Loucy (cell line): ENCODE data around the gene DMRT1.

ENCODE experiments used
- H2AFZ ChIP-seq: fragments of 200-600 bp; sonication (generic); 2 replicates; pipeline ENCODE4 v1.6.0; 2016; ENCODE audit warnings: antibody characterized with exemption, mild to moderate bottlenecking, low read length, moderate library complexity
- H3F3A ChIP-seq: fragments of 200-600 bp; 2 replicates; pipeline ENCODE4 v1.6.0; 2016; ENCODE audit warnings: antibody characterized with exemption, low read depth, mild to moderate bottlenecking
- H3K27me3 ChIP-seq: fragments of 200-600 bp; sonication (generic); 2 replicates; pipeline ENCODE4 v1.6.1; 2014; ENCODE audit warnings: low read length, mild to moderate bottlenecking; ENCODE audit not compliant: insufficient read depth, poor library complexity, severe bottlenecking
- H3K36me3 ChIP-seq: fragments of 200-600 bp; sonication (generic); 2 replicates; pipeline ENCODE4 v1.6.1; 2016; ENCODE audit warnings: low read length; ENCODE audit not compliant: insufficient read depth
- H3K4me1 ChIP-seq: fragments of 200-600 bp; sonication (generic); 2 replicates; pipeline ENCODE4 v1.5.1; 2014; ENCODE audit warnings: low read length, mild to moderate bottlenecking; ENCODE audit not compliant: insufficient read depth, poor library complexity, severe bottlenecking
- H3K4me2 ChIP-seq: fragments of 200-600 bp; sonication (generic); 2 replicates; pipeline ENCODE4 v1.6.0; 2014; ENCODE audit warnings: antibody characterized with exemption, low read length, low read depth, mild to moderate bottlenecking; ENCODE audit not compliant: poor library complexity, severe bottlenecking
- H3K4me3 ChIP-seq: fragments of 200-600 bp; sonication (generic); 2 replicates; pipeline ENCODE4 v1.5.1; 2014; ENCODE audit warnings: low read length, mild to moderate bottlenecking, mixed read lengths; ENCODE audit not compliant: poor library complexity, severe bottlenecking
- H3K79me2 ChIP-seq: fragments of 200-600 bp; sonication (generic); 2 replicates; pipeline ENCODE4 v1.6.1; 2014; ENCODE audit warnings: low read length; ENCODE audit not compliant: insufficient read depth
- H3K9ac ChIP-seq: fragments of 200-600 bp; sonication (generic); 2 replicates; pipeline ENCODE4 v1.6.0; 2014; ENCODE audit warnings: mild to moderate bottlenecking, low read depth, low read length, moderate library complexity; ENCODE audit not compliant: poor library complexity, severe bottlenecking
- H3K9me2 ChIP-seq: fragments of 200-600 bp; sonication (generic); replicated peaks from 2 replicates; pipeline ENCODE4 v1.6.1; 2016; ENCODE audit warnings: low read depth, low read length, mixed read lengths
- H3K9me3 ChIP-seq: fragments of 200-600 bp; sonication (generic); 2 replicates; pipeline ENCODE4 v1.6.1; 2014; ENCODE audit warnings: mild to moderate bottlenecking, antibody characterized with exemption, low read length, low read depth; ENCODE audit not compliant: insufficient read depth
- H4K20me1 ChIP-seq: fragments of 200-600 bp; sonication (generic); 2 replicates; pipeline ENCODE4 v1.6.0; 2014; ENCODE audit warnings: antibody characterized with exemption, low read length, mild to moderate bottlenecking; ENCODE audit not compliant: insufficient read depth, poor library complexity, severe bottlenecking
- CTCF ChIP-seq: fragments of 200-600 bp; sonication (generic); conservative IDR thresholded peaks from 2 replicates; pipeline ENCODE4 v1.5.1; 2014; ENCODE audit warnings: mild to moderate bottlenecking, antibody characterized with exemption, low read length
- EZH2phosphoT487 ChIP-seq: fragments of 200-600 bp; IDR thresholded peaks from 2 replicates; pipeline ENCODE4 v1.6.1; 2018; ENCODE audit warnings: antibody characterized with exemption, mild to moderate bottlenecking, moderate library complexity, borderline replicate concordance

DMRT1 gene

GRCh38 chr9:846852-847251 is 5.4 kb downstream of the DMRT1 start:
- H2AFZ ChIP-seq, result no peak overlapping the region
- H3K4me3 ChIP-seq, result no peak overlapping the region
- TF ChIP-seq EZH2phosphoT487 (no peak), CTCF (no peak; the same call in 1 of the 2 replicates)
- no peaks in the 10 kb centered on the region for H3K36me3 ChIP-seq
- no peaks in the 10 kb centered on the region for H3K4me1 ChIP-seq
- no peaks in the 10 kb centered on the region for H3K27me3 ChIP-seq
- no peaks in the 10 kb centered on the region for H3K79me2 ChIP-seq
- no peaks in the 10 kb centered on the region for H4K20me1 ChIP-seq
- no peak overlapping the region for H3K4me2 ChIP-seq
- H3K9ac ChIP-seq, result no peak overlapping the region
- no peaks in the 10 kb centered on the region for H3K9me2 ChIP-seq
- H3F3A ChIP-seq, result no peaks in the 10 kb centered on the region
- H3K9me3 ChIP-seq, result no peaks in the 10 kb centered on the region

- Histone ChIP-seq H4K20me1 (no peaks in the 10 kb centered on the region), H3K27me3 (no peaks in the 10 kb centered on the region)
- no peak for TF ChIP-seq CTCF
- no peak for TF ChIP-seq EZH2phosphoT487
These were observed 6.0 kb downstream of the DMRT1 start for GRCh38 chr9:847505-847904.

GRCh38 chr9:849431-849830 is 7.9 kb downstream of the DMRT1 start:
- no peaks in the 10 kb centered on the region for H3K9me3 ChIP-seq
- no peaks in the 10 kb centered on the region for H3K4me1 ChIP-seq
- no peak overlapping the region for H3K9ac ChIP-seq
- no peaks in the 10 kb centered on the region for H3K9me2 ChIP-seq
- TF ChIP-seq EZH2phosphoT487 (no peak), CTCF (no peak)
- H3K27me3 ChIP-seq, result no peaks in the 10 kb centered on the region
- H3K4me2 ChIP-seq, result no peak overlapping the region
- no peaks in the 10 kb centered on the region for H3K79me2 ChIP-seq
- H3K36me3 ChIP-seq, result no peaks in the 10 kb centered on the region
- no peak overlapping the region for H3K4me3 ChIP-seq
- H3F3A ChIP-seq, result no peaks in the 10 kb centered on the region
- H2AFZ ChIP-seq, result no peak overlapping the region
- H4K20me1 ChIP-seq, result no peaks in the 10 kb centered on the region

More at GRCh38 chr9:847505-847904, 6.0 kb downstream of the DMRT1 start:
- no peak overlapping the region for H3K4me2 ChIP-seq
- no peak overlapping the region for H3K4me3 ChIP-seq
- H2AFZ ChIP-seq, result no peak overlapping the region
- H3F3A ChIP-seq, result no peaks in the 10 kb centered on the region
- H3K4me1 ChIP-seq, result no peaks in the 10 kb centered on the region
- H3K9me2 ChIP-seq, result no peaks in the 10 kb centered on the region
- no peaks in the 10 kb centered on the region for H3K36me3 ChIP-seq
- H3K9me3 ChIP-seq, result no peaks in the 10 kb centered on the region
- no peaks in the 10 kb centered on the region for H3K79me2 ChIP-seq
- no peak overlapping the region for H3K9ac ChIP-seq
